GM06990 (cell line): Measurements from ENCODE around the gene LRRC72.
"Not testable (repeated sequence)": the region's sequence is repeated elsewhere in the genome, so short reads cannot be mapped to it uniquely, and the experiment has no call there.

ENCODE experiments used
- DNase-seq: peaks from one replicate; pipeline ENCODE4 v3.0.0-alpha.2; 2011; ENCODE audit not compliant: insufficient read length; ENCODE audit errors: extremely low read depth
- H3K27me3 ChIP-seq: replicated peaks from 2 replicates; pipeline ENCODE4 v1.6.0; 2011; ENCODE audit warnings: low read length; ENCODE audit not compliant: control insufficient read depth, insufficient read depth
- H3K36me3 ChIP-seq: 2 replicates; pipeline ENCODE4 v1.5.1; 2011; ENCODE audit warnings: low read length; ENCODE audit not compliant: control insufficient read depth, insufficient read depth
- H3K4me3 ChIP-seq: replicated peaks from 2 replicates; pipeline ENCODE4 v1.5.1; 2011; ENCODE audit warnings: low read depth, mild to moderate bottlenecking, control low read depth, low read length
- CTCF ChIP-seq: IDR thresholded peaks from 2 replicates; pipeline ENCODE4 v1.5.1; 2011; ENCODE audit warnings: low read length, control low read depth, mild to moderate bottlenecking, inconsistent platforms; ENCODE audit not compliant: insufficient read depth, poor library complexity, severe bottlenecking

LRRC72 gene

GRCh38 chr7:16502303-16502702 is 24.3 kb upstream of the LRRC72 start:
- H3K36me3 ChIP-seq, result no peaks in the 10 kb centered on the region
- DNase-seq, result no peak
- TF ChIP-seq CTCF, result no peak
- H3K4me3 ChIP-seq, result no peak overlapping the region
- H3K27me3 ChIP-seq, result no peaks in the 10 kb centered on the region

DNA sequence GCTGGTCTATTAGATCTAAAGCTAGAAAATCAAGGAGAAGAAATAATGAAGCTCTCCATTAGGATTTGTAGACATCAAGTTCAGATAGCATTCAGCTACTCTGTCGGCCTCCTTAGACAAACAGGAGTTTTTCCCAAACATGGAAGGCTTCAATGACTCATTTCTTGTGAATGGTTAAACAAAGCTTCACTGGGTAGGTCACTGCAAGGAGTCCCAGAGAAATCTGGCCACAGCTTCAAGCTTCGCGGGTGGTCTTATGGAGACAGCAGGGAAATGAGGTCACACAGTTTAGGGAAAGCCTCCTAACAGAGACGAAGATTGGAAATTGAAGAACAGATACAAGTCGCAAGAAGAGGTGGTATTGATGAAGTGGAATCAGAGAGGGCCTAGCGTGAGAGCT is 22.6 kb upstream of the LRRC72 start:
- no peak for DNase-seq
- H3K4me3 ChIP-seq, result no peak overlapping the region
- H3K36me3 ChIP-seq, result no peaks in the 10 kb centered on the region
- H3K27me3 ChIP-seq, result no peaks in the 10 kb centered on the region
- no peak for TF ChIP-seq CTCF

GRCh38 chr7:16506422-16506821 is 20.2 kb upstream of the LRRC72 start:
- DNase-seq, H3K27me3 ChIP-seq, H3K4me3 ChIP-seq, H3K36me3 ChIP-seq: not testable (repeated sequence)

- DNase-seq, result no peak
- H3K36me3 ChIP-seq, result no peaks in the 10 kb centered on the region
- H3K4me3 ChIP-seq, result no peak overlapping the region
- H3K27me3 ChIP-seq, result no peaks in the 10 kb centered on the region
- TF ChIP-seq CTCF, result no peak
Measured at GRCh38 chr7:16509829-16510228, 16.8 kb upstream of the LRRC72 start.

DNA sequence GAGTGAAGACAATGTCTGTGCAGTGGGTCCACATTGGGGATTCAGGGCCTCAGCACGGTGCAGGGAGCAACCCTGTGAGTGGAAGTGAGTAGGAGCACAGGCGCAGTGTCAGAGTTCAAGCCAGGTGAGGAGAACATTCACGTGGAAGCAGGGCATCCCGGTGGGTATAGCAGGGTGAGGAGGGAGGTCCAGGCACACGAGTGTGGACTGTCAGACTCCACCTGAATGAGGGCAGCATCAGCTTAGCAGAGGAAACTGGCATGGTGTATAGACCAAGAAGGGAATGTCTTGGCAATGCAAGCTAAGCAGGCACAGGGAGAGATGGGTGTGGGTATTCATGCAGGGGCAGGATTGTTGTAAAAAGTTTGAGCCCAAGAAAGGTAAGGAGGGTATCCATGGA is 15.3 kb upstream of the LRRC72 start:
- no peak for DNase-seq
- Histone ChIP-seq H3K27me3 (no peaks in the 10 kb centered on the region), H3K4me3 (no peak overlapping the region), H3K36me3 (no peaks in the 10 kb centered on the region)
- no peak for TF ChIP-seq CTCF

GRCh38 chr7:16512097-16512496 is 14.5 kb upstream of the LRRC72 start:
- H3K27me3 ChIP-seq, result no peaks in the 10 kb centered on the region

More at GRCh38 chr7:16512097-16512496, 14.5 kb upstream of the LRRC72 start:
- no peak for DNase-seq
- no peak for TF ChIP-seq CTCF
- no peak overlapping the region for H3K4me3 ChIP-seq
- H3K36me3 ChIP-seq, result no peaks in the 10 kb centered on the region
